Keratinocyte (primary cell): Measurements from ENCODE around the gene GPNMB.

Source experiments
- EZH2 ChIP-seq: IDR thresholded peaks from one replicate; pipeline ENCODE4 v1.6.1; 2012; ENCODE audit warnings: inconsistent platforms, mild to moderate bottlenecking, low read length, moderate library complexity
- TF ChIP-seq, protein P1 (sequence below), 3 experiments: IDR thresholded peaks in 1 of 3; conservative IDR thresholded peaks in 1 of 3; optimal IDR thresholded peaks in 1 of 3; 2 replicates in 2 of 3; 3 replicates in 1 of 3; pipeline versions ENCODE3 to v1.5.1; 2011; ENCODE audit warnings: low read length in 3 of 3, mild to moderate bottlenecking in 3 of 3, moderate library complexity in 2 of 3, control low read depth in 1 of 3, inconsistent platforms in 1 of 3; ENCODE audit not compliant: insufficient read depth in 2 of 3; ENCODE audit errors: extremely low read depth in 1 of 3

DNA sequence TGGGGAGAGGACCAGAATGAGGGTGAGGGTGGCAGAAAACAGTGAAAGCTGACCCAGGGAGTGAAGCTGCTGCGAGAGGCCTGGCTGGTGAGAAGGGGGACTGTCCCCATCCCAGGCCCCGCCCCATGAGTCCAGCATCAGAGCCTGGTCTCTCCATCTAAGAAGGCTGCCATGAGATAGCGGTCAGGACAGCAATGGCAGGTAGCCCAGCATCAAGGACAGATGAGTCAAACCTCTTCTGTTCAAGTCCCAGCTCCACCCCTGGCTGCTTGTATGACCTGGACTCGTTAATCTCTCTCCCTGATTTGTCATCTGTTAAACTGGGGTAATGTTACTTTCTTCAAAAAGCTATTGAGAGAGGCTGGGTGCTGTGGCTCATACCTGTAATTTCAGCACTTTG, 22.2 kb downstream of the GPNMB start:
- TF ChIP-seq, protein P1, sequence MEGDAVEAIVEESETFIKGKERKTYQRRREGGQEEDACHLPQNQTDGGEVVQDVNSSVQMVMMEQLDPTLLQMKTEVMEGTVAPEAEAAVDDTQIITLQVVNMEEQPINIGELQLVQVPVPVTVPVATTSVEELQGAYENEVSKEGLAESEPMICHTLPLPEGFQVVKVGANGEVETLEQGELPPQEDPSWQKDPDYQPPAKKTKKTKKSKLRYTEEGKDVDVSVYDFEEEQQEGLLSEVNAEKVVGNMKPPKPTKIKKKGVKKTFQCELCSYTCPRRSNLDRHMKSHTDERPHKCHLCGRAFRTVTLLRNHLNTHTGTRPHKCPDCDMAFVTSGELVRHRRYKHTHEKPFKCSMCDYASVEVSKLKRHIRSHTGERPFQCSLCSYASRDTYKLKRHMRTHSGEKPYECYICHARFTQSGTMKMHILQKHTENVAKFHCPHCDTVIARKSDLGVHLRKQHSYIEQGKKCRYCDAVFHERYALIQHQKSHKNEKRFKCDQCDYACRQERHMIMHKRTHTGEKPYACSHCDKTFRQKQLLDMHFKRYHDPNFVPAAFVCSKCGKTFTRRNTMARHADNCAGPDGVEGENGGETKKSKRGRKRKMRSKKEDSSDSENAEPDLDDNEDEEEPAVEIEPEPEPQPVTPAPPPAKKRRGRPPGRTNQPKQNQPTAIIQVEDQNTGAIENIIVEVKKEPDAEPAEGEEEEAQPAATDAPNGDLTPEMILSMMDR (optimal IDR thresholded peaks at IDR 0.05 in 1 of 3, IDR thresholded peaks at IDR 0.05 in 1 of 3, conservative IDR thresholded peaks at IDR 0.05 in 1 of 3; ENCODE audit: extremely low read depth in 1 of 3, insufficient read depth in 2 of 3, low read length in 3 of 3): no peak
- TF ChIP-seq EZH2: no peak
